Endothelial cell of umbilical vein (primary cell): ENCODE results near the gene C1QL3.

ENCODE experiments used
- EZH2 ChIP-seq: IDR thresholded peaks from 2 replicates; pipeline ENCODE4 v1.6.1; 2012; ENCODE audit warnings: borderline replicate concordance, low read depth, mild to moderate bottlenecking, moderate library complexity, low read length, inconsistent platforms; ENCODE audit not compliant: severe bottlenecking
- FOS ChIP-seq: IDR thresholded peaks from 2 replicates; pipeline ENCODE4 v1.6.1; 2011; ENCODE audit warnings: mild to moderate bottlenecking, low read length, moderate library complexity, borderline replicate concordance; ENCODE audit not compliant: insufficient read depth
- JUN ChIP-seq: IDR thresholded peaks from 2 replicates; pipeline ENCODE4 v1.6.1; 2011; ENCODE audit warnings: borderline replicate concordance, low read depth; ENCODE audit not compliant: insufficient read length, insufficient read depth
- POLR2A ChIP-seq: IDR thresholded peaks from 2 replicates; pipeline ENCODE4 v1.6.1; 2012; ENCODE audit warnings: low read depth, mild to moderate bottlenecking, control low read depth, low read length
- POLR2AphosphoS5 ChIP-seq: IDR thresholded peaks from 2 replicates; pipeline ENCODE4 v1.6.1; 2012; ENCODE audit warnings: low read depth, mild to moderate bottlenecking, control low read depth, low read length, moderate library complexity; ENCODE audit not compliant: insufficient read depth
- TF ChIP-seq, protein P1 (sequence below), 2 donors: IDR thresholded peaks; 1 replicate in 1 of 2; 2 replicates in 1 of 2; pipeline ENCODE4 v1.5.1; 2011; ENCODE audit warnings: low read length in 2 of 2, mild to moderate bottlenecking in 2 of 2, moderate library complexity in 2 of 2, control low read depth in 1 of 2, inconsistent platforms in 1 of 2, low read depth in 1 of 2; ENCODE audit not compliant: insufficient read depth in 1 of 2; ENCODE audit errors: extremely low read depth in 1 of 2

DNA sequence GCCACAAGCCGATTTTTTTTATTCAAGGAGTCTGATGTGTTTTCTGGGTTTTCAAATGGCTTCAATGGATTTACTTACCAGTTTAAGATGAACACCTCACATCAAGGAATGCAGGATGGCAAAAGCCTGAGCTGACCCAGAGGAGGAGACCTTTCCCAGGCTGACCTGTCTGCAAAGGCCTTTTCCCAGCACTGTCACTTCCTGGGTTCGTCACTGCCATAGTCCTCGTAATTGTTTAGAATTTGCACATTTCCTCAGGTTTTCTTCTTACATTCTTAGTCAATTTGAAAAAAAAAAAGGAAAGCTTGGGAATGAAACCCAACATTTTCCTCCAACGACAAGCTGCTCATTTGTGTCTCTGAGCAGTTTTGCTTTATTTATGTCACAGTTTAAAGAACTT lies 42.9 kb downstream of the C1QL3 start:
- TF ChIP-seq, protein P1, sequence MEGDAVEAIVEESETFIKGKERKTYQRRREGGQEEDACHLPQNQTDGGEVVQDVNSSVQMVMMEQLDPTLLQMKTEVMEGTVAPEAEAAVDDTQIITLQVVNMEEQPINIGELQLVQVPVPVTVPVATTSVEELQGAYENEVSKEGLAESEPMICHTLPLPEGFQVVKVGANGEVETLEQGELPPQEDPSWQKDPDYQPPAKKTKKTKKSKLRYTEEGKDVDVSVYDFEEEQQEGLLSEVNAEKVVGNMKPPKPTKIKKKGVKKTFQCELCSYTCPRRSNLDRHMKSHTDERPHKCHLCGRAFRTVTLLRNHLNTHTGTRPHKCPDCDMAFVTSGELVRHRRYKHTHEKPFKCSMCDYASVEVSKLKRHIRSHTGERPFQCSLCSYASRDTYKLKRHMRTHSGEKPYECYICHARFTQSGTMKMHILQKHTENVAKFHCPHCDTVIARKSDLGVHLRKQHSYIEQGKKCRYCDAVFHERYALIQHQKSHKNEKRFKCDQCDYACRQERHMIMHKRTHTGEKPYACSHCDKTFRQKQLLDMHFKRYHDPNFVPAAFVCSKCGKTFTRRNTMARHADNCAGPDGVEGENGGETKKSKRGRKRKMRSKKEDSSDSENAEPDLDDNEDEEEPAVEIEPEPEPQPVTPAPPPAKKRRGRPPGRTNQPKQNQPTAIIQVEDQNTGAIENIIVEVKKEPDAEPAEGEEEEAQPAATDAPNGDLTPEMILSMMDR (IDR thresholded peaks at IDR 0.05; ENCODE audit: extremely low read depth in 1 of 2, insufficient read depth in 1 of 2, low read depth in 1 of 2, low read length in 2 of 2), result no peak
- TF ChIP-seq POLR2A (no peak), POLR2AphosphoS5 (no peak), EZH2 (no peak), FOS (no peak), JUN (no peak)
